ENCODE measurements around the gene TIMP1.
"Not testable (repeated sequence)": the region's sequence is repeated elsewhere in the genome, so short reads cannot be mapped to it uniquely, and the experiment has no call there.

TIMP1 gene

DNA sequence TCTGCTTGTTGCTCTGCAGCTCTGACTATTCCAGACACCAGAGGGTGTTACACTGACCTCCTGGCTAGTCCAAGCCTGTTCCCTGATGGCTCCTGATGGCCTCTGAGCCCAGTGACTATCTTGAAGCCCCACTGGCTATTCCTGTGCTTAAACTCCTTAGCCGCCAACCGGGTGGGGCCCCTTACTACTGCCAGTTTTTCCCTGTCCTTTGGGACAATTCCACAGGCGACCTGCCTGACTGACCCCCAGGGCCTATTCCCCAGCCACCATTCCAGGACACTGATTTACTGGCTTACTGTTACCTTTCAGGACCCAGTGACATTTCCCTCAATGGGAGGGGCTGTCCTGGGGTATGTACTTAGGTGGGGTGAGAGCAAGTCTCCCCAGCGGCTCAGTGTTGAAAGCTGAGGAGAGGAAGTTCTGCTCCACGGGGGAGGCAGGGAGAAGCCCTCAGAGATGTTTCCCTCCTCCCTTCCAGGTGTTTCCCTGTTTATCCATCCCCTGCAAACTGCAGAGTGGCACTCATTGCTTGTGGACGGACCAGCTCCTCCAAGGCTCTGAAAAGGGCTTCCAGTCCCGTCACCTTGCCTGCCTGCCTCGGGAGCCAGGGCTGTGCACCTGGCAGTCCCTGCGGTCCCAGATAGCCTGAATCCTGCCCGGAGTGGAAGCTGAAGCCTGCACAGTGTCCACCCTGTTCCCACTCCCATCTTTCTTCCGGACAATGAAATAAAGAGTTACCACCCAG, 4.0 kb downstream of the TIMP1 start:
- H3K27me3 ChIP-seq (ENCODE audit: control insufficient read depth in 1 of 2, insufficient read depth in 2 of 2, low read length in 2 of 2): peaks cover 0 to 5% of the 10 kb centered on the region in 2 donors
- H3K9me3 ChIP-seq (ENCODE audit: control insufficient read depth in 2 of 2, low read length in 2 of 2): no peaks in the 10 kb centered on the region

GRCh38 chrX:47587091-47587891, 5.1 kb downstream of the TIMP1 start:
- no peak overlapping the region for H3K4me3 ChIP-seq (ENCODE audit: low read length in 2 of 2)
- H3K9me3 ChIP-seq (ENCODE audit: control insufficient read depth in 2 of 2, low read length in 2 of 2): no peaks in the 10 kb centered on the region
- H3K27ac ChIP-seq (ENCODE audit: low read length): no peak overlapping the region
- peaks cover 7% of the 10 kb centered on the region for H3K4me1 ChIP-seq (ENCODE audit: control insufficient read depth, insufficient read depth, low read length)
- peaks cover 0 to 2% of the 10 kb centered on the region in 2 donors for H3K36me3 ChIP-seq (ENCODE audit: control insufficient read depth in 2 of 2, insufficient read depth in 2 of 2, low read length in 2 of 2)
- no peak overlapping the region for H3K9ac ChIP-seq (ENCODE audit: low read length in 2 of 2)
- H3K27me3 ChIP-seq (ENCODE audit: control insufficient read depth in 1 of 2, insufficient read depth in 2 of 2, low read length in 2 of 2): peaks cover 0 to 5% of the 10 kb centered on the region in 2 donors

More for the DNA sequence above, 4.0 kb downstream of the TIMP1 start:
- Histone ChIP-seq H3K9ac (ENCODE audit: low read length in 2 of 2) (no peak overlapping the region), H3K36me3 (ENCODE audit: control insufficient read depth in 2 of 2, insufficient read depth in 2 of 2, low read length in 2 of 2) (peaks cover 0 to 2% of the 10 kb centered on the region in 2 donors), H3K4me3 (ENCODE audit: low read length in 2 of 2) (no peak overlapping the region), H3K27ac (ENCODE audit: low read length) (no peak overlapping the region), H3K4me1 (ENCODE audit: control insufficient read depth, insufficient read depth, low read length) (peaks cover 11% of the 10 kb centered on the region)

DNA sequence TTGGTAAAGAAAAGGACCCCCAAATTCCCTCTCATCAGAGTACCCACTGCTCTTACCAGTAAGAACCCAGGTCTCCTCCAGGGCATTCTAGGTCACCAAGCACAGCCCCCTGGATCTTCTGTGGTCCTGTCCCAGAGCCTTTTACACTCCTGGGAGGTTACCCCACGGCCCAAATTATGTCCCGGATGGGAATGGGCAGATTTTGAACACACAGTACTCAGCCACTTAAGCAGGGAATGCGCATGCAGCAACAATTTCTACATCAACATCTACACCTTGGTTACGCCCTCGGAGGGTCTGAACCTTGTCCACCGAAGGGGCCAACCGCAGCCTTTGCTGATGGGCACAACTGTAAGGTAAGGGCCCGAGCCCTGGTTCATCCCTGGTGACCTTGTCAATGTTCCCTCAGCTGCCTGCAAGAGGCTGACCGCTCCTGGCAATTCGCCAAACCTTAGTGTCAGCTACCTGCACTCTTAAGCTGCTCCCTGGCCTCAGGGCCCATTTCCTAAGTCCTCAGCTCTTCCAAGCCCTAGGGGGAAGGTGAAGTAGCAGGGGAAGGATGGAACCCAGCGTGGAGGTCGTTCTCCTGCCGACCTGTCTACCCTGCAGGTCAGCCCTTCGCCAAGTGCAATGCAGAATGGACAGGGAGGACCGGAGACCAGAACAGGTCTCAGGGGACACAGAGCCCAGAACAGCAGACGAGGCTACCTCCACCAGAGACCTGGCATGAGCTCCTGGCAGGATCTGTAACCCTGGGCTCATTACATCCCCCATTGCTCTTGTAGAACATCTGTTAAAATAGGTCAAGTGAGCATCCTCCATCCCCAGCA, 5.9 kb downstream of the TIMP1 start:
- no peak overlapping the region for H3K9ac ChIP-seq (ENCODE audit: low read length in 2 of 2)
- H3K4me3 ChIP-seq (ENCODE audit: low read length in 2 of 2): no peak overlapping the region
- H3K27me3 ChIP-seq (ENCODE audit: control insufficient read depth in 1 of 2, insufficient read depth in 2 of 2, low read length in 2 of 2): peaks cover 0 to 5% of the 10 kb centered on the region in 2 donors
- peaks cover 0 to 2% of the 10 kb centered on the region in 2 donors for H3K36me3 ChIP-seq (ENCODE audit: control insufficient read depth in 2 of 2, insufficient read depth in 2 of 2, low read length in 2 of 2)
- H3K9me3 ChIP-seq (ENCODE audit: control insufficient read depth in 2 of 2, low read length in 2 of 2): no peaks in the 10 kb centered on the region
- H3K4me1 ChIP-seq (ENCODE audit: control insufficient read depth, insufficient read depth, low read length): peaks cover 6% of the 10 kb centered on the region
- no peak overlapping the region for H3K27ac ChIP-seq (ENCODE audit: low read length)

- H3K27ac ChIP-seq (ENCODE audit: low read length): no peak overlapping the region
- H3K9ac ChIP-seq (ENCODE audit: low read length in 2 of 2): no peak overlapping the region
- H3K27me3 ChIP-seq (ENCODE audit: control insufficient read depth in 1 of 2, insufficient read depth in 2 of 2, low read length in 2 of 2): peaks cover 0 to 5% of the 10 kb centered on the region in 2 donors
- no peak overlapping the region for H3K4me3 ChIP-seq (ENCODE audit: low read length in 2 of 2)
- no peaks in the 10 kb centered on the region for H3K9me3 ChIP-seq (ENCODE audit: control insufficient read depth in 2 of 2, low read length in 2 of 2)
- no peaks in the 10 kb centered on the region for H3K4me1 ChIP-seq (ENCODE audit: control insufficient read depth, insufficient read depth, low read length)
- no peaks in the 10 kb centered on the region for H3K36me3 ChIP-seq (ENCODE audit: control insufficient read depth in 2 of 2, insufficient read depth in 2 of 2, low read length in 2 of 2)
Observed at GRCh38 chrX:47590984-47591383, 8.7 kb downstream of the TIMP1 start.

DNA sequence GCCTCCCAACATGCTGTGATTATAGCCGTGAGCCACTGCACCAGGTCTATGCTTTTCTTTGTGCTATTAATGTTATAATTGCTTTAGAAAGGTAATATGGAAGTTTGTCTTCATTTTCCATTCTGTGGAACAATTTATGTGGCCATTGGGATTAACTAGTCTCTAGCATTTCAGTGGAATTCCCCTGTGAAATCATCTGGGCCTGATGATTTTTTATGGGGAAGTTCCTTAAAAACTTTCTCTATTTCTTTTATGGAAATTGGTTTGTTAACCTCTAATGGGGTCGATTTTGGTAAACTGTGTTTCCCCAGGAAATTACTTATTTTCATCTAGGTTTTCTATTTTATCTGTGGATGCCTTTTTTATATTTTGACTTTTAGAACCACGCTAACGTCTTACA, 11.3 kb downstream of the TIMP1 start:
- Histone ChIP-seq H3K27ac (ENCODE audit: low read length) (no peak overlapping the region), H3K9ac (ENCODE audit: low read length in 2 of 2) (no peak overlapping the region), H3K36me3 (ENCODE audit: control insufficient read depth in 2 of 2, insufficient read depth in 2 of 2, low read length in 2 of 2) (no peaks in the 10 kb centered on the region), H3K27me3 (ENCODE audit: control insufficient read depth in 1 of 2, insufficient read depth in 2 of 2, low read length in 2 of 2) (peaks cover 0 to under 1% of the 10 kb centered on the region in 2 donors), H3K9me3 (ENCODE audit: control insufficient read depth in 2 of 2, low read length in 2 of 2) (peaks cover 0 to 4% of the 10 kb centered on the region in 2 donors), H3K4me3 (ENCODE audit: low read length in 2 of 2) (no peak overlapping the region), H3K4me1 (ENCODE audit: control insufficient read depth, insufficient read depth, low read length) (no peaks in the 10 kb centered on the region)

DNA sequence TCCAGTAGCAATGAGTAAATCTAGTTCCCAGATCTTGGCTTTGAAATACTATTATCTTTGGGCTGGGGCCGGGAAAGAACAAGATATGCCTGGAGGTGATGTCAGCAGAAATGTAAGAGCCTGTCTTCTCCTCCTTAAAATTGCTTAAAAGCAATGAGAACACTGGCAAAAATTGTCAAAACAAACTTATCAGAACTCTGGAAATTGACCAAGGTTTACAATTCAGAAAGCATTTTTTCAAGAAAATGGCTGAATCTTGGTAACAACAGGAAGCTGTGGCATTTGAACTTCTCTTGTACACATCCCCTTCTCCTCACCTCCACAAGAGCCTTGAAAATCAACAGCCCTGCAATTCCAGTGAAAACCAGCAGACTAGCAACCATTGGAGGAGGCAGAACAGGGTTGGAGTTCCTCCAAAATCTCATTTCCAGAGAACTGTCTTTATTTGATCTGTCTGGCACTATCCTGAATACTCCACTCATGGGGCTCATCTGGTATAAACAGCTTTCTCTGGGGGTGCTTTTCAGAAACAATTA, 13.5 kb downstream of the TIMP1 start:
- Histone ChIP-seq H3K27me3 (ENCODE audit: control insufficient read depth in 1 of 2, insufficient read depth in 2 of 2, low read length in 2 of 2) (no peaks in the 10 kb centered on the region), H3K9ac (ENCODE audit: low read length in 2 of 2) (no peak overlapping the region), H3K4me1 (ENCODE audit: control insufficient read depth, insufficient read depth, low read length) (no peaks in the 10 kb centered on the region), H3K9me3 (ENCODE audit: control insufficient read depth in 2 of 2, low read length in 2 of 2) (peaks cover 0 to 14% of the 10 kb centered on the region in 2 donors), H3K36me3 (ENCODE audit: control insufficient read depth in 2 of 2, insufficient read depth in 2 of 2, low read length in 2 of 2) (no peaks in the 10 kb centered on the region), H3K27ac (ENCODE audit: low read length) (no peak overlapping the region), H3K4me3 (ENCODE audit: low read length in 2 of 2) (no peak overlapping the region)

- Histone ChIP-seq H3K27ac (ENCODE audit: low read length) (no peak overlapping the region), H3K4me1 (ENCODE audit: control insufficient read depth, insufficient read depth, low read length) (no peaks in the 10 kb centered on the region), H3K27me3 (ENCODE audit: control insufficient read depth in 1 of 2, insufficient read depth in 2 of 2, low read length in 2 of 2) (no peaks in the 10 kb centered on the region), H3K4me3 (ENCODE audit: low read length in 2 of 2) (no peak overlapping the region), H3K36me3 (ENCODE audit: control insufficient read depth in 2 of 2, insufficient read depth in 2 of 2, low read length in 2 of 2) (no peaks in the 10 kb centered on the region), H3K9me3 (ENCODE audit: control insufficient read depth in 2 of 2, low read length in 2 of 2) (peaks cover 0 to 14% of the 10 kb centered on the region in 2 donors), H3K9ac (ENCODE audit: low read length in 2 of 2) (no peak overlapping the region)
Observed at GRCh38 chrX:47596256-47596655, 14.0 kb downstream of the TIMP1 start.

GRCh38 chrX:47597222-47597621, 15.0 kb downstream of the TIMP1 start:
- H3K36me3 ChIP-seq (ENCODE audit: control insufficient read depth in 2 of 2, insufficient read depth in 2 of 2, low read length in 2 of 2): no peaks in the 10 kb centered on the region
- H3K4me3 ChIP-seq (ENCODE audit: low read length in 2 of 2): no peak overlapping the region
- H3K4me1 ChIP-seq (ENCODE audit: control insufficient read depth, insufficient read depth, low read length): no peaks in the 10 kb centered on the region
- no peak overlapping the region for H3K27ac ChIP-seq (ENCODE audit: low read length)
- H3K9me3 ChIP-seq (ENCODE audit: control insufficient read depth in 2 of 2, low read length in 2 of 2): peaks cover 0 to 14% of the 10 kb centered on the region in 2 donors
- no peaks in the 10 kb centered on the region for H3K27me3 ChIP-seq (ENCODE audit: control insufficient read depth in 1 of 2, insufficient read depth in 2 of 2, low read length in 2 of 2)
- H3K9ac ChIP-seq (ENCODE audit: low read length in 2 of 2): no peak overlapping the region

DNA sequence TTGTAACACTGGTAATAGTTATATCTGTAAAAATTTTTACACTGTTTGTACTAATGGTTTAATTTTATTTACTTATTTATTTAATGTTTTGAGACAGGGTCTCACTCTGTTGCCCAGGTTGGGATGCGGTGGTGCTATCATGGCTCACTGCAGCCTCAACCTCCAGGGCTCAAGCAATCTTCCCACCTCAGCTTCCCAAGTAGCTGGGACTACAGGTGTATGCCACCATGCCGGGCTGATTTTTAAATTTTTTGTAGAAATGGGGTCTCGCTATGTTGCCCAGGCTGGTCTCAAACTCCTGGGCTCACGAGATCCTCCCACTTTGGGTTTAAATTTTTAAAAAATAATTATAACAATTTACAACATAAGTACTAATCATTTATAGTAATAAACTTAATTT, 20.9 kb downstream of the TIMP1 start:
- H3K27me3 ChIP-seq (ENCODE audit: control insufficient read depth in 1 of 2, insufficient read depth in 2 of 2, low read length in 2 of 2); H3K4me1 ChIP-seq (ENCODE audit: control insufficient read depth, insufficient read depth, low read length); H3K36me3 ChIP-seq (ENCODE audit: control insufficient read depth in 2 of 2, insufficient read depth in 2 of 2, low read length in 2 of 2); H3K9ac ChIP-seq (ENCODE audit: low read length in 2 of 2); H3K9me3 ChIP-seq (ENCODE audit: control insufficient read depth in 2 of 2, low read length in 2 of 2); H3K27ac ChIP-seq (ENCODE audit: low read length); H3K4me3 ChIP-seq (ENCODE audit: low read length in 2 of 2): not testable (repeated sequence)

DNA sequence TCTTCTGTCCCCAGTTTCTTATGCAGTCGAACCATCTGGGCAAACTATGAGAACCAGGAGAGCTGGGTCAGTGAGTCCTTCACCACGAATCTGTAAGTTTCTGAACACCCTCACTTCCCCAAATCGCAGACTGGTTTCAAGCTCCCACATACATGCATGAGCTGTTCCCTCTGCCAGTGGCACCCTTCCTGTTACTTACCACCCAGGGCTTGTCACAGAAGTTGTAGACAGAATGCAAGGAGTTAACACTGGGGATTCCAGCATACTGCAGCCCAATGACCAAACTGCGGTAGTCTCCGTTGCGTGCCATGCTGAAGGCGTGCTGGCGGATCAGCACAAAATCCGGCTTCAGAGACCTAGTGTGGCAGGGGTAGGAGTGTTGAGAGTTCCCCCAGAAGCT, 22.8 kb downstream of the TIMP1 start:
- no peaks in the 10 kb centered on the region for H3K4me1 ChIP-seq (ENCODE audit: control insufficient read depth, insufficient read depth, low read length)
- no peaks in the 10 kb centered on the region for H3K36me3 ChIP-seq (ENCODE audit: control insufficient read depth in 2 of 2, insufficient read depth in 2 of 2, low read length in 2 of 2)
- H3K9ac ChIP-seq (ENCODE audit: low read length in 2 of 2): no peak overlapping the region
- peaks cover 0 to 5% of the 10 kb centered on the region in 2 donors for H3K27me3 ChIP-seq (ENCODE audit: control insufficient read depth in 1 of 2, insufficient read depth in 2 of 2, low read length in 2 of 2)
- H3K27ac ChIP-seq (ENCODE audit: low read length): no peak overlapping the region
- H3K9me3 ChIP-seq (ENCODE audit: control insufficient read depth in 2 of 2, low read length in 2 of 2): peaks cover 0 to 3% of the 10 kb centered on the region in 2 donors
- H3K4me3 ChIP-seq (ENCODE audit: low read length in 2 of 2): no peak overlapping the region

Data from stomach smooth muscle (tissue), 2 donors.